ENCODE data around the gene STX11. TPM values are rescaled to one million over a fixed set of nuclear protein-coding genes. Genes with fewer than 3 reads are reported as not detected.

STX11 gene
- total and polyA plus RNA-seq, 2 of the 13 experiments (the other 11 are each of a cell fraction or from before 2014, with no cell fraction given), result 0.03 TPM; not detected in 1

DNA sequence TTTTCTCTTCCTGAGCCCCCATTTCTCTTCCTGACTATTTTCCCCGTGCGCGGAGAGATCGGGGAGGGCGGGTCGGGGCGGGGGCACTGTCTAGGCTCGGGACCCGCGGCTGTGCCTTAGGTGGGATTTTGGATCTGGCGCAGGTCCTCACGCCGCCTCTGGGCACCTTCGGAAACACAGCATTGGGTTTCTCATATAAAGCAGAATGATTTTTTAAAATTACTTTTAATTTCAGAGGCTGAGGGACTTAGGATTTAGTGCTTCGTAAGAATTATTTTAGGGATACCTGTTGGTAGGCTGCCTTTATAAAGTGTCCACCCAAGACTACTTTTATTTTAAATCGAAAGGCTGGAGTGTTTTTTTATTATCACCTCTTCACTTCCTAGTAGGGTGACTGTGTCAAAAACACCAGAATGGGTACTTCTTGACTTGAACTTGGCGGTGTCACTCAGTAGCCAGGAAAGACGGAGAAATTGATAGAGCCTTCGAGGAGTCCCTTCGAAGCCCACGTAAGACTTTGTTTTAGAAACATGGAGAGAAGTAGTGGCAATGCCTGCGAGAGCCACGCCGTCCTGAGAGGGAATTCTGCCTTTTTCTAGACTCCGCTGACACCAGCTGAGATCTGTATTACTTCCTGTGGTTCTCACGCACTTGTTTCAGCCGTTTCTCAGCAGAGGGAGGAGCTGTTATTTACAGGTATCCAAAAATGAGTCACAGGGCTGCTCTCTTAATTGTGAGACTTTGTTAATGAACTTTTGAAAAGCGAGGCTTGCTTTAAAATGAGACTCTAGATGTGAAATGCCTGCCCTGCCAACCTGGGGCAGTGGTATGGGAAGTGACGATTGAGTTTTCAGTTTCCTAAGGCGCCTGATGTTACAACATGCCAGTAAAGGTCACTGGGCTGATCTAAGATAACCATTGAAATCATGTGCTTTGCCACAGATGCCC, 667 bp downstream of the STX11 start (continued):
- TF ChIP-seq, protein P1, sequence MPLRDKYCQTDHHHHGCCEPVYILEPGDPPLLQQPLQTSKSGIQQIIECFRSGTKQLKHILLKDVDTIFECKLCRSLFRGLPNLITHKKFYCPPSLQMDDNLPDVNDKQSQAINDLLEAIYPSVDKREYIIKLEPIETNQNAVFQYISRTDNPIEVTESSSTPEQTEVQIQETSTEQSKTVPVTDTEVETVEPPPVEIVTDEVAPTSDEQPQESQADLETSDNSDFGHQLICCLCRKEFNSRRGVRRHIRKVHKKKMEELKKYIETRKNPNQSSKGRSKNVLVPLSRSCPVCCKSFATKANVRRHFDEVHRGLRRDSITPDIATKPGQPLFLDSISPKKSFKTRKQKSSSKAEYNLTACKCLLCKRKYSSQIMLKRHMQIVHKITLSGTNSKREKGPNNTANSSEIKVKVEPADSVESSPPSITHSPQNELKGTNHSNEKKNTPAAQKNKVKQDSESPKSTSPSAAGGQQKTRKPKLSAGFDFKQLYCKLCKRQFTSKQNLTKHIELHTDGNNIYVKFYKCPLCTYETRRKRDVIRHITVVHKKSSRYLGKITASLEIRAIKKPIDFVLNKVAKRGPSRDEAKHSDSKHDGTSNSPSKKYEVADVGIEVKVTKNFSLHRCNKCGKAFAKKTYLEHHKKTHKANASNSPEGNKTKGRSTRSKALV (CRISPR knock-in tag; IDR thresholded peaks at IDR 0.05), result peak; percentile 9; the same call in 1 of the 2 replicates
- TF ChIP-seq, protein P2, sequence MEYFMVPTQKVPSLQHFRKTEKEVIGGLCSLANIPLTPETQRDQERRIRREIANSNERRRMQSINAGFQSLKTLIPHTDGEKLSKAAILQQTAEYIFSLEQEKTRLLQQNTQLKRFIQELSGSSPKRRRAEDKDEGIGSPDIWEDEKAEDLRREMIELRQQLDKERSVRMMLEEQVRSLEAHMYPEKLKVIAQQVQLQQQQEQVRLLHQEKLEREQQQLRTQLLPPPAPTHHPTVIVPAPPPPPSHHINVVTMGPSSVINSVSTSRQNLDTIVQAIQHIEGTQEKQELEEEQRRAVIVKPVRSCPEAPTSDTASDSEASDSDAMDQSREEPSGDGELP (IDR thresholded peaks at IDR 0.05; ENCODE audit: borderline replicate concordance, low read depth), result no peak
- TF ChIP-seq MAFF (IDR thresholded peaks at IDR 0.05; ENCODE audit: low read depth, low read length), result no peak
- TF ChIP-seq ZFY (CRISPR knock-in tag; IDR thresholded peaks at IDR 0.05), result 0 out of 2 replicates have a peak, but pooled peaks have one; percentile 14
- TF ChIP-seq CBX2 (IDR thresholded peaks at IDR 0.05; ENCODE audit: low read depth, low read length), result peak; percentile 67; the same call in 1 of the 2 replicates
- peak; percentile 81; the same call in 1 of the 2 replicates for TF ChIP-seq CBX2 (CRISPR knock-in tag; IDR thresholded peaks at IDR 0.05; ENCODE audit: low read depth)
- TF ChIP-seq, protein P3, sequence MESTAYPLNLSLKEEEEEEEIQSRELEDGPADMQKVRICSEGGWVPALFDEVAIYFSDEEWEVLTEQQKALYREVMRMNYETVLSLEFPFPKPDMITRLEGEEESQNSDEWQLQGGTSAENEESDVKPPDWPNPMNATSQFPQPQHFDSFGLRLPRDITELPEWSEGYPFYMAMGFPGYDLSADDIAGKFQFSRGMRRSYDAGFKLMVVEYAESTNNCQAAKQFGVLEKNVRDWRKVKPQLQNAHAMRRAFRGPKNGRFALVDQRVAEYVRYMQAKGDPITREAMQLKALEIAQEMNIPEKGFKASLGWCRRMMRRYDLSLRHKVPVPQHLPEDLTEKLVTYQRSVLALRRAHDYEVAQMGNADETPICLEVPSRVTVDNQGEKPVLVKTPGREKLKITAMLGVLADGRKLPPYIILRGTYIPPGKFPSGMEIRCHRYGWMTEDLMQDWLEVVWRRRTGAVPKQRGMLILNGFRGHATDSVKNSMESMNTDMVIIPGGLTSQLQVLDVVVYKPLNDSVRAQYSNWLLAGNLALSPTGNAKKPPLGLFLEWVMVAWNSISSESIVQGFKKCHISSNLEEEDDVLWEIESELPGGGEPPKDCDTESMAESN (CRISPR knock-in tag; conservative IDR thresholded peaks at IDR 0.05), result no peak
- TF ChIP-seq PTBP1 (IDR thresholded peaks at IDR 0.05; ENCODE audit: low read depth, low read length, poor library complexity, severe bottlenecking), result no peak
- TF ChIP-seq ZNF335 (CRISPR knock-in tag; IDR thresholded peaks at IDR 0.05), result no peak
- TF ChIP-seq, protein P4, sequence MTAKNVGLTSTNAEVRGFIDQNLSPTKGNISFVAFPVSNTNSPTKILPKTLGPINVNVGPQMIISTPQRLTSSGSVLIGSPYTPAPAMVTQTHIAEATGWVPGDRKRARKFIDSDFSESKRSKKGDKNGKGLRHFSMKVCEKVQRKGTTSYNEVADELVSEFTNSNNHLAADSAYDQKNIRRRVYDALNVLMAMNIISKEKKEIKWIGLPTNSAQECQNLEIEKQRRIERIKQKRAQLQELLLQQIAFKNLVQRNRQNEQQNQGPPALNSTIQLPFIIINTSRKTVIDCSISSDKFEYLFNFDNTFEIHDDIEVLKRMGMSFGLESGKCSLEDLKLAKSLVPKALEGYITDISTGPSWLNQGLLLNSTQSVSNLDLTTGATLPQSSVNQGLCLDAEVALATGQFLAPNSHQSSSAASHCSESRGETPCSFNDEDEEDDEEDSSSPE (CRISPR knock-in tag; IDR thresholded peaks at IDR 0.05), result no peak
- TF ChIP-seq SMAD1 (CRISPR knock-in tag; IDR thresholded peaks at IDR 0.05; ENCODE audit: borderline replicate concordance, low read depth), result 0 out of 2 replicates have a peak, but pooled peaks have one; percentile 6
- TF ChIP-seq ZNF510 (CRISPR knock-in tag; IDR thresholded peaks at IDR 0.05; ENCODE audit: low read depth), result 0 out of 2 replicates have a peak, but pooled peaks have one; percentile 0
- no peak for TF ChIP-seq MED1 (CRISPR knock-in tag; IDR thresholded peaks at IDR 0.05)
- TF ChIP-seq MED13 (CRISPR knock-in tag; IDR thresholded peaks at IDR 0.05), result no peak
- TF ChIP-seq ELF1 (CRISPR knock-in tag; IDR thresholded peaks at IDR 0.05), result no peak
- no peak for TF ChIP-seq DPF2 (CRISPR knock-in tag; IDR thresholded peaks at IDR 0.05; ENCODE audit: borderline replicate concordance, low read depth)
- peak; percentile 10; the same call in 1 of the 2 replicates for TF ChIP-seq YEATS4 (CRISPR knock-in tag; IDR thresholded peaks at IDR 0.05; ENCODE audit: borderline replicate concordance)
- TF ChIP-seq BRCA1 (CRISPR knock-in tag; IDR thresholded peaks at IDR 0.05), result no peak
- TF ChIP-seq TSC22D2 (CRISPR knock-in tag; IDR thresholded peaks at IDR 0.05; ENCODE audit: borderline replicate concordance), result no peak
- TF ChIP-seq, protein P5, sequence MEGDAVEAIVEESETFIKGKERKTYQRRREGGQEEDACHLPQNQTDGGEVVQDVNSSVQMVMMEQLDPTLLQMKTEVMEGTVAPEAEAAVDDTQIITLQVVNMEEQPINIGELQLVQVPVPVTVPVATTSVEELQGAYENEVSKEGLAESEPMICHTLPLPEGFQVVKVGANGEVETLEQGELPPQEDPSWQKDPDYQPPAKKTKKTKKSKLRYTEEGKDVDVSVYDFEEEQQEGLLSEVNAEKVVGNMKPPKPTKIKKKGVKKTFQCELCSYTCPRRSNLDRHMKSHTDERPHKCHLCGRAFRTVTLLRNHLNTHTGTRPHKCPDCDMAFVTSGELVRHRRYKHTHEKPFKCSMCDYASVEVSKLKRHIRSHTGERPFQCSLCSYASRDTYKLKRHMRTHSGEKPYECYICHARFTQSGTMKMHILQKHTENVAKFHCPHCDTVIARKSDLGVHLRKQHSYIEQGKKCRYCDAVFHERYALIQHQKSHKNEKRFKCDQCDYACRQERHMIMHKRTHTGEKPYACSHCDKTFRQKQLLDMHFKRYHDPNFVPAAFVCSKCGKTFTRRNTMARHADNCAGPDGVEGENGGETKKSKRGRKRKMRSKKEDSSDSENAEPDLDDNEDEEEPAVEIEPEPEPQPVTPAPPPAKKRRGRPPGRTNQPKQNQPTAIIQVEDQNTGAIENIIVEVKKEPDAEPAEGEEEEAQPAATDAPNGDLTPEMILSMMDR (CRISPR knock-in tag; IDR thresholded peaks at IDR 0.05), result no peak
- TF ChIP-seq NFATC3 (CRISPR knock-in tag; IDR thresholded peaks at IDR 0.05), result no peak
- no peak for TF ChIP-seq JUND (CRISPR knock-in tag; IDR thresholded peaks at IDR 0.05)

All from HepG2 (cell line).